Keratinocyte (primary cell): Measurements from ENCODE around the gene MAP3K5. TPM values are rescaled to one million over a fixed set of nuclear protein-coding genes. Genes with fewer than 3 reads are reported as not detected.

Experiments
- DNase-seq: peaks from one replicate; pipeline ENCODE4 v3.0.0-alpha.2; 2011; ENCODE audit warnings: low read depth, missing footprints, low spot score
- FAIRE-seq: peaks from 2 replicates; lab custom pipeline; 2011; peaks lifted over from hg19 to GRCh38; lab: Jason Lieb, UNC
- H2AFZ ChIP-seq: 2 replicates; pipeline ENCODE4 v1.6.0; 2012; ENCODE audit warnings: low read length, control low read depth, inconsistent platforms; ENCODE audit not compliant: control insufficient read depth
- H3K27ac ChIP-seq: 2 replicates; pipeline ENCODE4 v1.5.1; 2011; ENCODE audit warnings: low read length; ENCODE audit not compliant: control insufficient read depth, insufficient read depth
- H3K27me3 ChIP-seq: 3 replicates; pipeline ENCODE4 v1.6.0; 2011; ENCODE audit warnings: low read length; ENCODE audit not compliant: control insufficient read depth, insufficient read depth; ENCODE audit errors: extremely low read depth
- H3K36me3 ChIP-seq, 2 experiments: 2 replicates in 1 of 2; 3 replicates in 1 of 2; pipeline ENCODE4 v1.5.1; 2011; ENCODE audit warnings: low read length in 2 of 2, mild to moderate bottlenecking in 1 of 2; ENCODE audit not compliant: control insufficient read depth in 2 of 2, insufficient read depth in 2 of 2; ENCODE audit errors: extremely low read depth in 1 of 2
- H3K4me1 ChIP-seq: 3 replicates; pipeline ENCODE4 v1.5.1; 2011; ENCODE audit warnings: low read length; ENCODE audit not compliant: control insufficient read depth, insufficient read depth; ENCODE audit errors: extremely low read depth
- H3K4me2 ChIP-seq: 3 replicates; pipeline ENCODE4 v1.6.0; 2011; ENCODE audit warnings: low read depth, low read length; ENCODE audit not compliant: control insufficient read depth, insufficient read depth; ENCODE audit errors: extremely low read depth
- H3K4me3 ChIP-seq, 3 experiments: fragments of 200-600 bp in 1 of 3; sonication (generic) in 1 of 3; 2 replicates in 2 of 3; 3 replicates in 1 of 3; pipeline ENCODE4 v1.5.1; 2011 to 2016; ENCODE audit warnings: low read length in 3 of 3, mild to moderate bottlenecking in 3 of 3, control low read depth in 2 of 3, inconsistent platforms in 1 of 3, low read depth in 1 of 3, mixed read lengths in 1 of 3, mixed run types in 1 of 3, moderate library complexity in 1 of 3; ENCODE audit not compliant: control insufficient read depth in 2 of 3, insufficient read depth in 2 of 3; ENCODE audit errors: extremely low read depth in 1 of 3
- H3K79me2 ChIP-seq: 2 replicates; pipeline ENCODE4 v1.6.0; 2012; ENCODE audit warnings: low read length; ENCODE audit not compliant: control insufficient read depth, insufficient read depth
- H3K9ac ChIP-seq: 3 replicates; pipeline ENCODE4 v1.6.0; 2011; ENCODE audit warnings: low read length; ENCODE audit not compliant: control insufficient read depth, insufficient read depth; ENCODE audit errors: extremely low read depth
- H3K9me1 ChIP-seq: 3 replicates; pipeline ENCODE4 v1.6.0; 2011; ENCODE audit warnings: low read length; ENCODE audit not compliant: control insufficient read depth, insufficient read depth; ENCODE audit errors: extremely low read depth
- H3K9me3 ChIP-seq: 2 replicates; pipeline ENCODE4 v1.5.1; 2012; ENCODE audit warnings: low read depth, low read length; ENCODE audit not compliant: control insufficient read depth
- H4K20me1 ChIP-seq: 3 replicates; pipeline ENCODE4 v1.6.0; 2011; ENCODE audit warnings: low read length; ENCODE audit not compliant: control insufficient read depth, insufficient read depth; ENCODE audit errors: extremely low read depth
- EZH2 ChIP-seq: IDR thresholded peaks from one replicate; pipeline ENCODE4 v1.6.1; 2012; ENCODE audit warnings: inconsistent platforms, mild to moderate bottlenecking, low read length, moderate library complexity
- dilution Hi-C: fragments of 300-500 bp; cut with MboI; formaldehyde crosslinking; loops from one replicate; pipeline ENCODE4 v1.7.0; 2020; ENCODE audit warnings: low sequenced_read_pairs; ENCODE audit not compliant: extremely low pct_ligation_motif_present
- polyA plus RNA-seq, 5 experiments: library from polyadenylated mRNA; depleted of rRNA in 3 of 5; stranded (reverse) in 3 of 5; stranded (forward) in 1 of 5; unstranded in 1 of 5; fragments of >200 nt; gene quantifications; 1 replicate in 1 of 5; 2 replicates in 3 of 5; 3 replicates in 1 of 5; pipeline versions ENCODE4 v1.2.1 to v1.2.3, GENCODE V29; 2011 to 2012; ENCODE audit warnings: missing spikeins in 2 of 5, low read depth in 1 of 5, low replicate concordance in 1 of 5
- TF ChIP-seq, protein P1 (sequence below), 3 experiments: IDR thresholded peaks in 1 of 3; conservative IDR thresholded peaks in 1 of 3; optimal IDR thresholded peaks in 1 of 3; 2 replicates in 2 of 3; 3 replicates in 1 of 3; pipeline versions ENCODE3 to v1.5.1; 2011; ENCODE audit warnings: low read length in 3 of 3, mild to moderate bottlenecking in 3 of 3, moderate library complexity in 2 of 3, control low read depth in 1 of 3, inconsistent platforms in 1 of 3; ENCODE audit not compliant: insufficient read depth in 2 of 3; ENCODE audit errors: extremely low read depth in 1 of 3

The MAP3K5 gene
- polyA plus RNA-seq, 1 donor (not counting 4 experiments of a cell fraction or from before 2014, with no cell fraction given) = 3.4 TPM

DNA sequence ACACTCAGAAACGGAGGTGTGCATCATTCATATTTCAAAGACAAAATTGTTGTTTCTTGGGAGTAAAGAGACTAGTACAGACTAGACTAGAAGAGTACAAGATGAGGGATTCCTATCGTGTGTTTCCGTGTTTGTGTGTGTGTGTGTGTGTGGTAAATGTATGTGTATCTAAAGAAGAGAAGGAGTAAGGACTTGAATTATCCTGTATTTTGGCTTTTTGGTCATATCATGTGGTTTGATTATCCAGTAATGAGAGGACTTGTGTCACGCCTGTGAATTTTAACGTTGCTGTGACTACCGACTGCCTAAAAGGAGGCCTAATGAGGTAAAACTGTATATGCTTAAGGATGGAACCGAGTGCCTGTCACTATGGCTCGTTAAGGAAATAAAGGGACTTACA, 197.6 kb downstream of the MAP3K5 start:
- no peaks in the 10 kb centered on the region for H3K9me3 ChIP-seq
- H4K20me1 ChIP-seq = no peaks in the 10 kb centered on the region
- no peak overlapping the region for H2AFZ ChIP-seq
- H3K4me2 ChIP-seq = peak overlapping the region; percentile 41
- no peaks in the 10 kb centered on the region for H3K36me3 ChIP-seq
- H3K79me2 ChIP-seq = no peaks in the 10 kb centered on the region
- H3K9ac ChIP-seq = no peak overlapping the region
- dilution Hi-C loops = no loop called here
- H3K9me1 ChIP-seq = no peaks in the 10 kb centered on the region
- no peak overlapping the region for H3K4me3 ChIP-seq
- DNase-seq (no peak), FAIRE-seq (no peak)
- H3K4me1 ChIP-seq = peaks cover 14% of the 10 kb centered on the region
- TF ChIP-seq, protein P1, sequence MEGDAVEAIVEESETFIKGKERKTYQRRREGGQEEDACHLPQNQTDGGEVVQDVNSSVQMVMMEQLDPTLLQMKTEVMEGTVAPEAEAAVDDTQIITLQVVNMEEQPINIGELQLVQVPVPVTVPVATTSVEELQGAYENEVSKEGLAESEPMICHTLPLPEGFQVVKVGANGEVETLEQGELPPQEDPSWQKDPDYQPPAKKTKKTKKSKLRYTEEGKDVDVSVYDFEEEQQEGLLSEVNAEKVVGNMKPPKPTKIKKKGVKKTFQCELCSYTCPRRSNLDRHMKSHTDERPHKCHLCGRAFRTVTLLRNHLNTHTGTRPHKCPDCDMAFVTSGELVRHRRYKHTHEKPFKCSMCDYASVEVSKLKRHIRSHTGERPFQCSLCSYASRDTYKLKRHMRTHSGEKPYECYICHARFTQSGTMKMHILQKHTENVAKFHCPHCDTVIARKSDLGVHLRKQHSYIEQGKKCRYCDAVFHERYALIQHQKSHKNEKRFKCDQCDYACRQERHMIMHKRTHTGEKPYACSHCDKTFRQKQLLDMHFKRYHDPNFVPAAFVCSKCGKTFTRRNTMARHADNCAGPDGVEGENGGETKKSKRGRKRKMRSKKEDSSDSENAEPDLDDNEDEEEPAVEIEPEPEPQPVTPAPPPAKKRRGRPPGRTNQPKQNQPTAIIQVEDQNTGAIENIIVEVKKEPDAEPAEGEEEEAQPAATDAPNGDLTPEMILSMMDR (optimal IDR thresholded peaks at IDR 0.05 in 1 of 3, IDR thresholded peaks at IDR 0.05 in 1 of 3, conservative IDR thresholded peaks at IDR 0.05 in 1 of 3; ENCODE audit: extremely low read depth in 1 of 3, insufficient read depth in 2 of 3, low read length in 3 of 3) = no peak
- no peak for TF ChIP-seq EZH2
- H3K27ac ChIP-seq = peak overlapping the region; percentile 73
- no peaks in the 10 kb centered on the region for H3K27me3 ChIP-seq

DNA sequence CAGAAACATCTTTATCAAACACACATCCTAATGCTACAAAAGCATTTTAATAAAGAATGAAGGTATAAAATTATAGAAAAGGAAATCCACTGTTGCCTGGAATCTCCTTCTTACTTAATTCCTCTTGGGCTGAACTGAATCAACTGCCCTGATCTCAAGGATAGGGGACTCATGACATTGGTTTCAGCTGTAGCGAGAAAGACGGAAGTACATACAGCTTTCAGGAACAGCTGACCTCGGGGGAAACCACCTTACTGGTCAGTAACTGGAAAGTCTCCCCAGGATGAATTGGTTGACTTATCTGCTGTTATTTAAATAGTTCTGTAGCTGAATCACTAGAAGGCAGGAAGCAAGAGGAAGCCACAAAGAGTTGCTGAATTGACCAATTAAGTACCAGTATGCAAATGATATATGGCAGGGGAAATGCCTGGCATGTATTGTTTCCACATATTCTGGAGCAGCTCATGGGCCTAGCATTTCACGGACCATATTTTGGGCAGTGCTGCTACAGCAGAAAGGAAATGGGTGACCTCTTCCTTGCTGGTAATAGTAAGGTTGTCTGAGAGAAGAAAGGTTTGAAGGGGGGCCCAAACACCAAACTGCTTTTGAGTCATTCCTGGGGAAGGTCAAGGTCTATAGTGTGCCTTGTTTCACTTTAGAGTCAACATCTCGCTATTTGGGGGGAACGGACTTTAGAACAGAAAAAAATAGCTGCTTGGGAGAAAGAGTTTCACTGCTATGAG, 198.4 kb downstream of the MAP3K5 start:
- dilution Hi-C loops = no loop called here
- peak overlapping the region; percentile 41 for H3K4me2 ChIP-seq
- peak overlapping the region; percentile 82 for H2AFZ ChIP-seq
- no peak overlapping the region for H3K9ac ChIP-seq
- no peaks in the 10 kb centered on the region for H3K9me3 ChIP-seq
- DNase-seq (peak; percentile 48), FAIRE-seq (peak; percentile 79)
- H3K9me1 ChIP-seq = no peaks in the 10 kb centered on the region
- peaks cover 14% of the 10 kb centered on the region for H3K4me1 ChIP-seq
- no peaks in the 10 kb centered on the region for H4K20me1 ChIP-seq
- no peaks in the 10 kb centered on the region for H3K36me3 ChIP-seq
- H3K27ac ChIP-seq = peak overlapping the region; percentile 73
- no peaks in the 10 kb centered on the region for H3K27me3 ChIP-seq
- no peaks in the 10 kb centered on the region for H3K79me2 ChIP-seq
- no peak overlapping the region for H3K4me3 ChIP-seq
- TF ChIP-seq EZH2 = no peak
